ENCODE results near the gene TFB2M.

TFB2M gene

GRCh38 chr1:246549665-246550064 is 16.4 kb downstream of the TFB2M start:
- no peak for DNase-seq

DNA sequence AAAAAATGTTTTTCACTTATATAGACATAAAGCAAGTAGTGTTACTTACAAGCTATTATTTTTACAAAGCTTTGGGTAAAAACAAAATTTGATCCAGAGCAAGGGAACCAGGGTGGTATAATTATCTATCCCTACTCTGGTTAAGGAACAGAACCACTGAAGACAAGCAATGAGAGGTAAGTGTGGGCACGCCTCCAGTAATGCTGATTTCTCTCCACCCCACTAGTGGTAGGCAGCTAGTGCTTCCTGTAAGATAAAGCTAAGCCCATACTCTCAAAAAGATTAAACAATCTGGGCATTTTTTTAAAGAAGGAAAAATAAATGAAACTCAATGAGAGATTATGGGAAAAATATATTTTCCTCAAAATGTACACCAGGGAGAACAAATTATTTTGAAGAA is 22.1 kb downstream of the TFB2M start:
- no peak for DNase-seq

DNA sequence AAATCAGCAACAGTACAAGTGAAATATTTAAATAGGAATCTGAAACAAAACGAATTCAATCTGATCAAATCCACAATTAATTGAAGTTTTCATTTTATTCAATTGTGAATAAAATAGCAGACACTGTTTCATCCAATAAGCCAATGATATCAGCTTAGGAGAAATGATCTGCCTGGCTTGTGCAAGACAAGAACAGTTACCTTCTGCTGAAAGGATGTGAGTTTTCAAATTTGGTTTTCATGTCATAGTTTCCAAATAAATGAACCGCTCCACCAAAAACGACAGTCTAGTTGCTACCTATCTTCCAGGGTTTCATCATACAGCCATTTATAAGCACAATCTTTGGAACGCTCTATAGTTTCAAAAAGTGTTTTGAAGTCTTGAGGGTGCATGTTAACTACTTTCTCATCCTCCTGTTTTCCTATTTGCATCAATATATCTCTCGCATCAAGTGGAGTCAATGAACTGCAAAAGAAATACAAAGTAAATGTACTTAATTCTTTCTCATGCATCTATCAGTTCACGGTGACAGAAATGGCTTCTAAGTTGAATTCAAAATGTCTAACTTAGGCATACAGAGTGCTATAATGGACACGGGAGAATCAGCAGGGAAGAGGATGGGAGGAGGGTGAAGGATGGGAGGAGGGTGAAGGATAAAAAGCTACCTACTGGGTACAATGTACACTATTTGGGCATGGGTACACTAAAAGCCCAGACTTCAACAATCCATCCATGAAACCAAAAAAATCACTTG is 25.1 kb downstream of the TFB2M start:
- DNase-seq, result no peak

GRCh38 chr1:246537887-246538286 is 28.2 kb downstream of the TFB2M start:
- DNase-seq, result no peak

GRCh38 chr1:246537441-246537840 is 28.6 kb downstream of the TFB2M start:
- DNase-seq, result no peak

- no peak for DNase-seq
Observed at GRCh38 chr1:246534114-246534513, 31.9 kb downstream of the TFB2M start.

- no peak for DNase-seq
Observed at GRCh38 chr1:246533371-246533905, 32.6 kb downstream of the TFB2M start.

DNA sequence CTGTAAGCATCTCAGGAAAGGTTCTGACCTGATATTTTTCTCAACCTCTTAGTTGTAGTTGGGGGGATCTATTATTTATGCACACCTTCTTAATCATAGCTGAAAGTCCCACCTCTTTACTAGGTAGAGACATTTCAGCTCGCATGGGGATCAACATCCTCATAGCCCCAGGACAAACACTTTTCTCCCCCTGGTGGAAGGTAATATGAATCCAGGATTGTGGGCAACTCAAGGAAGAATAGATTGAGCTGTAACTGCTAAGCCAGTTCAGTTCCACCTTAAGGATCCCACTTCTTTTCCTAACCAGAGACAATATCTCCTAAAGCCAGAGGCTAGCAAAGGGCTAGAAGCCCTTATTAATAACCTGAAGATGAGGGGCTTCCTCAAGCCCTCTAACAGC is 33.5 kb downstream of the TFB2M start:
- no peak for DNase-seq

GRCh38 chr1:246530482-246530881 is 35.6 kb downstream of the TFB2M start:
- DNase-seq, result no peak

DNA sequence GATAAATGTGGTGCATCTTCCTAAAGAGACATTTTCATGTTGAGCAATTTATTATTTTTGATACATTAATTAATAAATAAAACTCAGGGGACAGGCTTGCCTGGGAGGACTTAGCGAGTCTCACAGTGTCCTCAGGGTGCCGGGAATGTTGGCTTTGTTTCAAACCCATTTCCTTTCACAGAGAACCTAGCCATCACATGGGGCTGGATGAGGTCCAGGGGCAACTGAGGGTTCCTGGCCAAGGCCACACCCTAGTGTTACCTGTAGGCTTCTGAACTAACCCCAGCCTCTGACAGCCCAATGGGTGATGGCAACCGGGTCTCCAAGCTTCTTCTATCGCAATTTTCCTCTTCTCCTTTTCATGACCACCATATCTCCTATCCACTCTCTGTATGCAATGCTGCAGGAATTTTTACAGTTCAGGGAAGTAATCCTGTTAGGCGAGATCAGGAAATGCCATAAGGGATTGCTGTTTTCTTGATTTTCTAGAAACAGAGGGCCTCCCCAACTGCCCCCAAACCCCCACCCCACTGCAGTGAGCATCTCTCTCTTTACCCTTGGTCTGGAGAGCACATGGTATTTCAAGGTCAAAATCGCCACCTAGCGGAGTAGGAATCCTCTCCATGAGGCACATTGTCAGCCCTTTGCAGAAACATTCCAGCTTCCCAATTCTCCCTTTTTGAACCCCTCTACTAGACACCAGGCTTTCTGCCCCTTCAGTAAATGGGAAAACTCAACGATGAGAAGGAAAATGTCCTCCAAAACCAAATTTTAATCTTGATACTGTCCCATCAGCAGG is 36.9 kb downstream of the TFB2M start:
- no peak for DNase-seq

DNA sequence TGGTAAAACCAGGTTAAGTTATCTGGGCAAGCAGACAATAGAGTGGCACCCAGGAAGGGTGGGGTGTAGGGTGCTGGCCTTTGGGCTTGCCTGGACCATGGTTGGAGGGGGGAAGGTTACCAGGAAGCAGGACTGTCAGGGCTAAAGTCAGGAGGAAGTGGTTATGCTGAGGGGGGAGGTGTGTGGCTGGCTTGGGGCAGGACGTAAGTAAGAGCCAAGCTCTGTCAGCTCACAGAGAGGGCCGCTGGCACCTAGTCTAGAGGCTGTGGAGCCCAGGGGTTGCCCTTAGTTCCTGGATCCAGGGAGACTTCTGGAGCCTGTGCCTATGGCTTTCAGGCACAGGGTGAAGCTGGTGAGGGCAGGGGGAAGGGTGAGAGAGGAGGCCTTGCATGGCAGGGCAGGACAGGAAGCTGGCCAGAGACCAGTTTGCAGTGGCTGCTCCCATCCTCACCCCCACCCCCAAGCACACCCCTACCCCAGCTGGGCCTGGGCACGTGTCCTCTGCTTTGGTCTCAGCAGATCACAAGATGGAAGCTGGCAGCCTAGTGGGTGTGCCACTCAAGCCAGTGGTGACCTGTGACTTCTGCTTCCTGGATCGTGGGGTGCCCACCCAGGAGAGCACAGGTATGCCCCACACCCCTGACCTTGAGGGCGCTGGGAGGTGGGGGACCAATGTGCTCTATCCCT is 38.5 kb downstream of the TFB2M start:
- no peak for DNase-seq

DNA sequence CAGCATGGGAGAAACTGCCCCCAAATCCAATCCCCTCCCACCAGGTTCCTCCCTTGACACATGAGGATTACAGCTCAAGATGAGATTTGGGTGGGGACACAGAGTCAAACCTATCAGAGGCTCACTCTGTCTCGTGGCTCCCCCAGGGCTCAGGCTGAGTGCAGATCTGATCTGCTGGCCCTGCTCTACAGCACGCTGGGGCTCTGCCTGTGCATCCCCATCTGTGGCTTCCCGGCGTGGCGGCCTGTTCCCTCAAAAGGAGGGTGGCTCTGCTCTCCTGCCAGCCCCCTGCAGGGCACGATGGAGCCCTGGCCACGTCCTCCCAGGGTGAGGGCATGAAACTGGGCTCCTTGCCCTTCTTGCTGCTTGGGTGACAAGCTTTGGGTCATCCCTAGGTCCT is 39.1 kb downstream of the TFB2M start:
- no peak for DNase-seq

DNA sequence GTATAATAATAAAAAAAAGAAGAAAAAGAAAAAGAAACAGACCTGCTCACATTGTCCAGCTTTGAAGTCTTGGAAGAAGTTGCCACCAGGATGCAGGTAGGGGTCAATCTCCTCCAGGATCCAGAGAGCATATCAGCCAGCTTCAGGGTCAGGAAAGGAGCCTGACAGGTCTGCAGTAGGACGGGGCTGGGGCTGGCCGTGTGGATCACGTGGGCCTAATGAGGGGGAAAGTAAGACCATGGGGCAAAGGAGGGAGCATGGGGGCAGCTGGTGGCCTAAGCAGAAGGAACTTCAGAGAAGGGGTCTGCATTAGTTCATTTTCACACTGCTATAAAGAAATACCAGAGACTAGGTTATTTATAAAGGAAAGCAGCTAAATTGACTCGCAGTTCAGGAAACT is 39.7 kb downstream of the TFB2M start:
- no peak for DNase-seq

GRCh38 chr1:246519514-246519913 is 46.5 kb downstream of the TFB2M start:
- DNase-seq, result no peak

- DNase-seq, result no peak
Observed at GRCh38 chr1:246518456-246519205, 47.4 kb downstream of the TFB2M start.

- DNase-seq, result no peak
Observed at GRCh38 chr1:246517391-246517790, 48.7 kb downstream of the TFB2M start.

- no peak for DNase-seq
Observed at GRCh38 chr1:246516126-246516525, 49.9 kb downstream of the TFB2M start.

DNA sequence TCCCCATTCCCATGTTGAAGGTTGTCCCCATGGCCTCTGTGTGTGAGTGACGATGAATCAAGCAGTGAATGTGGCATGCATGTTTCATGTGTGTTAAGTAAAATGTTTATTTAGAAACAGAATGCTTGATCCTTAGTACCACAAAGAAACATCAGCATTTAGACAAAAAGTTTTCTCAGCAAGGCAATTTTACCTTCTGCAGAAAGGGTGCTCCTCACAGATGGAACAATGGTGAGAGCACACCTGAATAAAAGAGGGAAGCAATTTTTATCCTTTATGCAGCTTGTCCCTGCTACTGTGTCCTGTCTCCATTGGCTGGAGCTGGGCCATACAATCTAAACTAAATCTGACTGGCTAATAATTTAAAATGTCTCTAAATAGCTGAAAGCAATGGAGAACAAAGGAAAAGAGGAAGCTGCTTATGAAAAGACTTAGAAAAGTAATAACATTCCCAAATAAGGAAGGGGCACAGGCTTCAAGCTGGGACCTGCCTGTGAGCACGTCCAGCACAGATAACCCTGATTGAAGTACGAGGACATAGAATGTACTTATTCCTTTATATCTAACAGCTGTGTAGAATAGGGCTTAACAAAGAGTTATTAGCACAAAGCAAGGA is 50.6 kb downstream of the TFB2M start:
- DNase-seq, result no peak

- DNase-seq, result no peak
Observed at GRCh38 chr1:246513619-246514343, 52.3 kb downstream of the TFB2M start.

DNA sequence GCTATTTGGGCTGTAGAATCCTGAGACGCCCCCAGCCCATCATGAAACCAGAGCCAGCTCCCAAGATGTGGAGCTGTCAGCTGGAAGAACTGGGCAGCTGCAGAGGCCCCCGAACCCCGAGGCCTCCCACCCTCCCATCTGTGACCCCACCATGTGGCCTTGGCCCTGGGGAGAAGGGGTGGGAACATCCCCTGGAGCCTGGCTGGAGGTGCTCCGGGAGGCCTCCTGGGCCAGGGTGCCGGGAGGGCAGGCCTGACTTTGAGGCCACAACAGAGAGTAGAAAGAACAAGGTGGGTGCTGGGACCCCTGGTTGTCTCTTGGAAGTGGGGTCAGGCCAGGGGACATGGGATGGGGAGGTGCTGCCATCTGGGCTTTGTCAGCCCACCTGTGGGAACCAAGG is 53.0 kb downstream of the TFB2M start:
- DNase-seq, result no peak

DNA sequence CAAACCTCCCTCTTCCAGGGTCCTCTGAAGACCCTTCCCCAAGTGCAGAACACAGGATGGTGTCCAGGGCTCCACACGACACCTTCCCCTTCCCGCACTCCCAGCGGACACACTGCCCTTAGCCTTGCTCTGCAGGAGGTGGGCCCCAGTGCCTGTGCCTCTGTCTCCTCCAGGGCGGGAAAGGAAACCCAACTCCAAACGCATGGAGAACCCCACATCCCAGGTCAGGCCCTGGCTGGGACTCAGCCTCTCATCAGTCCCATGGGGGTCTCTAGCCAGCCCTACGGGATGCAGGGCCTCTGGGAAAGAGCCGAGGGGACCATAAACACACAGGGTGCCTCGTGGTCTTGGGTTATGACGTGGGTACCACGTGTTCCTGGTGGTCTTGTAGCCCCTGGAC is 53.4 kb downstream of the TFB2M start:
- no peak for DNase-seq

DNA sequence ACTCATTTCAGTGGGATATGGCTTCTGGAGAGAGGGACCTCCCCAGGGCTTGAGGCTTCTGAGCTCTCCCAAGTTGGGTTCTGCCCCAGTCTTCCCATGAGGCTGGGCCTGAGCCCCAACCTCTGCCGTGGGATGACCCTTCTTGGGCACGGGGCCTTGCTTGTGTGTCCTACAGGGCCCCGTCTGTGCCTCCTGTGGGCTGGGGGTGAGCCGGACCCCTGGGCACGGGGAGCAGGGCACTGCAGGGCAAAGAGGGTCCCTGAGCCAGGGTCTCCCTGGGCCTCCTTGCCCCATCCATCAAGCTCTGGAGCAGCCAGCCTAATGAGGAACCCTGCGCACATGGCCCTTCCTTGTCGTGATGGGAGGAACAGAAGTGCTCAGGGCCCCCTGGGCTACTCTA is 53.8 kb downstream of the TFB2M start:
- no peak for DNase-seq

Data from NCI-H187 (cell line).